ENCODE measurements around the gene GLI2. TPM values are rescaled to one million over a fixed set of nuclear protein-coding genes. Genes with fewer than 3 reads are reported as not detected.
A peak's percentile ranks its signal among the peaks of the same experiment; 100 is the strongest.

Gene GLI2
- total and polyA plus RNA-seq, 7 donors, result 0.23 to 6.4 (median 2.1) TPM

GRCh38 chr2:120738117-120738516 lies 2.4 kb downstream of the GLI2 start:
- peaks cover 0 to 31% (median 8%) of the 10 kb centered on the region in 3 donors for H3K27me3 ChIP-seq
- no peaks in the 10 kb centered on the region for H3K36me3 ChIP-seq
- intact Hi-C loops (cut with DNase I), result loop anchor here (5.0 kb wide), 5 partner anchors 41 to 219 kb away; no protein-coding TSS in a partner anchor
- no peak for DNase-seq
- H3K9me3 ChIP-seq, result no peaks in the 10 kb centered on the region
- peak overlapping the region; percentile 87 to 95 (median 90) for H3K27ac ChIP-seq
- 41 to 62% methylated on average over 7 of the region's 7 CpGs for WGBS, 2 donors
- H3K4me1 ChIP-seq, result peaks cover 0 to 61% (median 54%) of the 10 kb centered on the region in 4 donors
- no peak for TF ChIP-seq EP300 (IDR thresholded peaks at IDR 0.05)
- TF ChIP-seq POLR2A (IDR thresholded peaks at IDR 0.05), result no peak
- TF ChIP-seq CTCF (IDR thresholded peaks at IDR 0.05), result no peak
- TF ChIP-seq POLR2AphosphoS5 (IDR thresholded peaks at IDR 0.05), result no peak
- H3K4me3 ChIP-seq, result peak overlapping the region in 2 of 4 donors; percentile 57 to 61

- Histone ChIP-seq H3K27me3 (peaks cover 0 to 38% (median 12%) of the 10 kb centered on the region in 3 donors), H3K36me3 (no peaks in the 10 kb centered on the region), H3K4me3 (no peak overlapping the region), H3K9me3 (no peaks in the 10 kb centered on the region), H3K4me1 (peaks cover 0 to 54% (median 46%) of the 10 kb centered on the region in 4 donors), H3K27ac (peak overlapping the region in 1 of 4 donors; percentile 95)
- TF ChIP-seq CTCF (IDR thresholded peaks at IDR 0.05), result no peak
- no peak for TF ChIP-seq EP300 (IDR thresholded peaks at IDR 0.05)
- TF ChIP-seq POLR2AphosphoS5 (IDR thresholded peaks at IDR 0.05), result no peak
- no peak for TF ChIP-seq POLR2A (IDR thresholded peaks at IDR 0.05)
- no peak for DNase-seq
- 44 to 60% methylated on average over 10 of the region's 10 CpGs for WGBS, 2 donors
- intact Hi-C loops (cut with DNase I), result loop anchor here (5.0 kb wide), 5 partner anchors 42 to 218 kb away; no protein-coding TSS in a partner anchor
Measured at GRCh38 chr2:120738786-120739437, 3.2 kb downstream of the GLI2 start.

DNA sequence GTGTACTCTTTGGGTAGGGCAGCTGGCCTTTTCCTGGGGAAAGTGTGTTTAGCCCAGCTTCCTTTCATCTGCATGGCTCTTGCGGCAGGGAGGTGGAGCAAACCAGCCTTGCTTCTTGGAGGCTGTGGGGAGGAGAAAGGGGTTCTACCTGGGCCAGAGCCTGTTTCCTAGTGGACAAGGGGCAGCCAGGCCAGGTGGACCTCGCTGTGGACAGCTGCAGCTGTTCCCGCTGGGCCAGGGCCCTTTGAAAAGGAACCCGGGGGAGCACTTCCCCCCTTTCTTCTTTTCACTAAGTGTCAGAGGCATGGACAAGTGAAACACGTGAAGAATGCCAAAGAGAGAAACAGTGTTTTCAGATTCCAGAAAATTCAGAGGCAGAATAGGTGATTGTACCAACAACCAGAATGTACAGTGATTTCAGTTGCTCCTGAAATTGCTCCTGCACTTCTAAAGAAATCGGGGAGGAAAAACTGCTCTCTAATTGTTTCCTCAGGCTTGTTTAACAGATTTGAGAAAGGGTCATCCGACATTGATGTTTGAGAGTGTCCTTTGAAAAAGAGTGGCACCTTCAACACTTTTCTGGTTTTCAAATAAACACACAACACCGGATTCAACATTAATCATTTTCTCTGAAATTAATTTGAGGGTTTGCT lies 3.9 kb downstream of the GLI2 start:
- WGBS, 2 donors, result 31 to 63% methylated on average over 8 of the region's 8 CpGs
- intact Hi-C loops (cut with DNase I), result loop anchor here (5.0 kb wide), 5 partner anchors 42 to 218 kb away; no protein-coding TSS in a partner anchor
- H3K36me3 ChIP-seq, result no peaks in the 10 kb centered on the region
- no peak overlapping the region for H3K4me3 ChIP-seq
- H3K27ac ChIP-seq, result no peak overlapping the region
- TF ChIP-seq POLR2A (IDR thresholded peaks at IDR 0.05) (no peak), EP300 (IDR thresholded peaks at IDR 0.05) (no peak), POLR2AphosphoS5 (IDR thresholded peaks at IDR 0.05) (no peak), CTCF (IDR thresholded peaks at IDR 0.05) (no peak)
- DNase-seq, result no peak
- H3K9me3 ChIP-seq, result no peaks in the 10 kb centered on the region
- peaks cover 0 to 38% (median 12%) of the 10 kb centered on the region in 3 donors for H3K27me3 ChIP-seq
- H3K4me1 ChIP-seq, result peaks cover 0 to 50% (median 43%) of the 10 kb centered on the region in 4 donors

DNA sequence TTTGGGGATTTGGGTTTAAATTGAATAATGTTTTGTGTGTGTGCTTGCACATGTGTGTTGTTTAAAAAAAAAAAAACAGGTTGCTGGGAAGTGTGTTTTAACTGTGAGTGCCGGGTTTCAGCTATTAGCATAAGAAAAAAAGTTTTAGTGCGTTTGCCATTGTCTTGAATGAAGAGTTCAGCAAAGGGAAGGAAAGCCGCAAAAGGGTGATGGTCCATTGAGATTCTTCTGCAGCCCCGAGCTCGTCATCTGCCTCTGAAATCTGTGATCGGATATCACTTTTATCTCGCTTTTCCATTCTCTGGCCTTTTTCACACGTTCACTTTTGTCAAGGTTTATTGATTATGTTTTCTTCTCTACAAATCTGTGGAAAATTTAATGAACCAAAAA lies 4.7 kb downstream of the GLI2 start:
- Histone ChIP-seq H3K36me3 (no peaks in the 10 kb centered on the region), H3K4me1 (peaks cover 0 to 43% (median 37%) of the 10 kb centered on the region in 4 donors), H3K27ac (no peak overlapping the region), H3K9me3 (no peaks in the 10 kb centered on the region), H3K4me3 (no peak overlapping the region), H3K27me3 (peaks cover 0 to 31% (median 12%) of the 10 kb centered on the region in 3 donors)
- 82 to 83% methylated on average over 8 of the region's 8 CpGs for WGBS, 2 donors
- TF ChIP-seq POLR2A (IDR thresholded peaks at IDR 0.05) (no peak), POLR2AphosphoS5 (IDR thresholded peaks at IDR 0.05) (no peak), CTCF (IDR thresholded peaks at IDR 0.05) (no peak), EP300 (IDR thresholded peaks at IDR 0.05) (no peak)
- intact Hi-C loops (cut with DNase I), result no loop called here
- DNase-seq, result no peak
